Astrocyte (in vitro differentiated cells and primary cell): ENCODE measurements around the gene PYHIN1. TPM values are rescaled to one million over a fixed set of nuclear protein-coding genes. Genes with fewer than 3 reads are reported as not detected.
A peak's percentile ranks its signal among the peaks of the same experiment; 100 is the strongest.

Experiments used
- DNase-seq: peaks from one replicate; pipeline ENCODE4 v3.0.0-alpha.2; 2010; ENCODE audit warnings: low read depth
- FAIRE-seq: peaks from 2 replicates; lab custom pipeline; 2011; peaks lifted over from hg19 to GRCh38; lab: Jason Lieb, UNC
- H2AFZ ChIP-seq: 2 replicates; pipeline ENCODE4 v1.6.0; 2012; ENCODE audit warnings: low read depth, low read length, inconsistent platforms
- H3K27ac ChIP-seq: 2 replicates; pipeline ENCODE4 v1.5.1; 2011; ENCODE audit warnings: low read depth, low read length, inconsistent platforms
- H3K27me3 ChIP-seq: 2 replicates; pipeline ENCODE4 v1.6.0; 2011; ENCODE audit warnings: low read length, inconsistent platforms; ENCODE audit not compliant: insufficient read depth
- H3K36me3 ChIP-seq: 2 replicates; pipeline ENCODE4 v1.5.1; 2011; ENCODE audit warnings: low read length, inconsistent platforms; ENCODE audit not compliant: insufficient read depth
- H3K4me1 ChIP-seq: 2 replicates; pipeline ENCODE4 v1.5.1; 2011; ENCODE audit warnings: low read length, inconsistent platforms; ENCODE audit not compliant: insufficient read depth
- H3K4me2 ChIP-seq: 2 replicates; pipeline ENCODE4 v1.6.0; 2012; ENCODE audit warnings: low read length, inconsistent platforms
- H3K4me3 ChIP-seq: 2 replicates; pipeline ENCODE4 v1.5.1; 2011; ENCODE audit warnings: low read depth, mild to moderate bottlenecking, low read length, inconsistent platforms; ENCODE audit not compliant: insufficient read depth
- H3K79me2 ChIP-seq: 2 replicates; pipeline ENCODE4 v1.6.0; 2012; ENCODE audit warnings: mild to moderate bottlenecking, low read length, inconsistent platforms; ENCODE audit not compliant: insufficient read depth
- H3K9ac ChIP-seq: 2 replicates; pipeline ENCODE4 v1.6.0; 2012; ENCODE audit warnings: mild to moderate bottlenecking, low read length, inconsistent platforms
- H3K9me3 ChIP-seq: 2 replicates; pipeline ENCODE4 v1.5.1; 2012; ENCODE audit warnings: low read depth, mild to moderate bottlenecking, low read length, inconsistent platforms; ENCODE audit not compliant: insufficient read depth
- H4K20me1 ChIP-seq: 2 replicates; pipeline ENCODE4 v1.6.0; 2012; ENCODE audit warnings: low read length, inconsistent platforms; ENCODE audit not compliant: insufficient read depth
- H3K27ac Mint-ChIP-seq: one replicate; pipeline ENCODE4 v1.8.0; 2021; ENCODE audit warnings: mild to moderate bottlenecking, mixed read lengths; ENCODE audit not compliant: unreplicated experiment
- H3K27me3 Mint-ChIP-seq: one replicate; pipeline ENCODE4 v1.8.0; 2021; ENCODE audit warnings: low read depth, mixed read lengths; ENCODE audit not compliant: unreplicated experiment
- H3K36me3 Mint-ChIP-seq: one replicate; pipeline ENCODE4 v1.8.0; 2021; ENCODE audit warnings: low read depth, mixed read lengths; ENCODE audit not compliant: unreplicated experiment
- H3K4me1 Mint-ChIP-seq: one replicate; pipeline ENCODE4 v1.8.0; 2021; ENCODE audit warnings: low read depth, mixed read lengths; ENCODE audit not compliant: unreplicated experiment
- H3K4me3 Mint-ChIP-seq: one replicate; pipeline ENCODE4 v1.8.0; 2021; ENCODE audit warnings: mild to moderate bottlenecking, moderate library complexity, mixed read lengths; ENCODE audit not compliant: unreplicated experiment
- H3K9me3 Mint-ChIP-seq: one replicate; pipeline ENCODE4 v1.8.0; 2021; ENCODE audit warnings: mild to moderate bottlenecking, mixed read lengths; ENCODE audit not compliant: unreplicated experiment
- EZH2 ChIP-seq: IDR thresholded peaks from 2 replicates; pipeline ENCODE4 v1.6.1; 2012; ENCODE audit warnings: mild to moderate bottlenecking, low read length, inconsistent platforms; ENCODE audit not compliant: insufficient read depth
- total RNA-seq: library from RNA; stranded (reverse); gene quantifications from 2 replicates; pipeline ENCODE4 v1.2.1, GENCODE V29; 2021
- TF ChIP-seq, protein P1 (sequence below): IDR thresholded peaks from 2 replicates; pipeline ENCODE4 v1.5.1; 2011; ENCODE audit warnings: low read depth, mild to moderate bottlenecking, inconsistent platforms, low read length, moderate library complexity; ENCODE audit not compliant: insufficient read depth

Gene PYHIN1
- total RNA-seq, 1 donor from 2014 or later, result not detected

DNA sequence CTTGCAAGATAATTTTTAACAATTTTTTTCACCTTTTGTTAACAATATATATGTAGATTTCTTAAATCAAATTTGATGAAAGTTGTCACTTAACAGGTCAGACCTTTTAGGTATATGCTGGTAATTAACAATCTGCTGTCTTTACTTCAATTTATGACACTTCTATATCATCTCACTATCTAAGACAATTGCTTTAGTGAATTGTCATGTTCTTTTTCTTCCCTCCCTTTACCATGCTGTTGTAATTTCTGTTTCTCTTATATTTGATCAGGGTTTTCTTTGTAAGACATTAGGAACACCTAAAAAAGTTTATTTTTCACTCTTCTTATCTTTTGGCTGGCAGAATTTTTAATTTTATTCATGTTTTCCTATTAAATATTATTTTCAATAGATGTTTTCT lies 80.4 kb downstream of the PYHIN1 start:
- H3K79me2 ChIP-seq, result peaks cover 45% of the 10 kb centered on the region
- no peaks in the 10 kb centered on the region for H3K27me3 ChIP-seq
- Mint-ChIP-seq H3K4me1 (peaks cover 26% of the 10 kb centered on the region), H3K36me3 (peaks cover 22% of the 10 kb centered on the region), H3K27me3 (no peaks in the 10 kb centered on the region), H3K27ac (no peak overlapping the region), H3K9me3 (peaks cover 1% of the 10 kb centered on the region), H3K4me3 (peak overlapping the region; percentile 84)
- H3K36me3 ChIP-seq, result peaks cover 3% of the 10 kb centered on the region
- peak overlapping the region; percentile 85 for H3K4me2 ChIP-seq
- FAIRE-seq (no peak), DNase-seq (no peak)
- H2AFZ ChIP-seq, result no peak overlapping the region
- H4K20me1 ChIP-seq, result no peaks in the 10 kb centered on the region
- no peak overlapping the region for H3K4me3 ChIP-seq
- peak overlapping the region; percentile 48 for H3K9ac ChIP-seq
- no peak overlapping the region for H3K27ac ChIP-seq
- H3K9me3 ChIP-seq, result no peaks in the 10 kb centered on the region
- H3K4me1 ChIP-seq, result peaks cover 22% of the 10 kb centered on the region
- TF ChIP-seq, protein P1, sequence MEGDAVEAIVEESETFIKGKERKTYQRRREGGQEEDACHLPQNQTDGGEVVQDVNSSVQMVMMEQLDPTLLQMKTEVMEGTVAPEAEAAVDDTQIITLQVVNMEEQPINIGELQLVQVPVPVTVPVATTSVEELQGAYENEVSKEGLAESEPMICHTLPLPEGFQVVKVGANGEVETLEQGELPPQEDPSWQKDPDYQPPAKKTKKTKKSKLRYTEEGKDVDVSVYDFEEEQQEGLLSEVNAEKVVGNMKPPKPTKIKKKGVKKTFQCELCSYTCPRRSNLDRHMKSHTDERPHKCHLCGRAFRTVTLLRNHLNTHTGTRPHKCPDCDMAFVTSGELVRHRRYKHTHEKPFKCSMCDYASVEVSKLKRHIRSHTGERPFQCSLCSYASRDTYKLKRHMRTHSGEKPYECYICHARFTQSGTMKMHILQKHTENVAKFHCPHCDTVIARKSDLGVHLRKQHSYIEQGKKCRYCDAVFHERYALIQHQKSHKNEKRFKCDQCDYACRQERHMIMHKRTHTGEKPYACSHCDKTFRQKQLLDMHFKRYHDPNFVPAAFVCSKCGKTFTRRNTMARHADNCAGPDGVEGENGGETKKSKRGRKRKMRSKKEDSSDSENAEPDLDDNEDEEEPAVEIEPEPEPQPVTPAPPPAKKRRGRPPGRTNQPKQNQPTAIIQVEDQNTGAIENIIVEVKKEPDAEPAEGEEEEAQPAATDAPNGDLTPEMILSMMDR, result no peak
- no peak for TF ChIP-seq EZH2

DNA sequence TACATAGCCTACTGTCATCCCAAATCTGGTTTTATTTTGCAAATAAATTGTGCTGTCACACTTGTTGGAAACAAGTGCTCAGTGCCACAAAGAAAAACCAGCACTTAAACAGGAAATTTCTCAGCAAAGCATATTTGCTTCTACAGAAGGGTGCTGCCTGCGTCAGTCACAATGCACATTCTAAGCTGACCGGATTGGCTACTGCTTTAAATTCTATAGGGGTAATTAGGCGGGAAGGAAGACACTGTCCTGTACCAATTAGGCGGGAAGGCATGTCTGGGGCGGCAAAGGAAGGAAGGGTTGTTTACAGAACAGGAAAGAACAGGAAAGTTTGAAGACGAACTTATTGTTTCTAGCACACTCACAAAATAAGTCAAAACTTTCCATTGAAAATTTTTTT lies 81.1 kb downstream of the PYHIN1 start:
- Histone ChIP-seq H3K79me2 (peaks cover 45% of the 10 kb centered on the region), H4K20me1 (no peaks in the 10 kb centered on the region), H3K4me2 (peak overlapping the region; percentile 85), H3K4me3 (peak overlapping the region; percentile 20), H3K36me3 (peaks cover 3% of the 10 kb centered on the region), H3K4me1 (peaks cover 22% of the 10 kb centered on the region), H3K27ac (no peak overlapping the region), H3K27me3 (no peaks in the 10 kb centered on the region), H3K9ac (peak overlapping the region; percentile 44), H2AFZ (no peak overlapping the region), H3K9me3 (no peaks in the 10 kb centered on the region)
- Mint-ChIP-seq H3K36me3 (peaks cover 24% of the 10 kb centered on the region), H3K9me3 (peaks cover 1% of the 10 kb centered on the region), H3K4me1 (peaks cover 26% of the 10 kb centered on the region), H3K27ac (no peak overlapping the region), H3K27me3 (no peaks in the 10 kb centered on the region), H3K4me3 (peak overlapping the region; percentile 84)
- TF ChIP-seq, protein P1, result no peak
- TF ChIP-seq EZH2, result no peak
- no peak for FAIRE-seq
- DNase-seq, result peak; percentile 22

DNA sequence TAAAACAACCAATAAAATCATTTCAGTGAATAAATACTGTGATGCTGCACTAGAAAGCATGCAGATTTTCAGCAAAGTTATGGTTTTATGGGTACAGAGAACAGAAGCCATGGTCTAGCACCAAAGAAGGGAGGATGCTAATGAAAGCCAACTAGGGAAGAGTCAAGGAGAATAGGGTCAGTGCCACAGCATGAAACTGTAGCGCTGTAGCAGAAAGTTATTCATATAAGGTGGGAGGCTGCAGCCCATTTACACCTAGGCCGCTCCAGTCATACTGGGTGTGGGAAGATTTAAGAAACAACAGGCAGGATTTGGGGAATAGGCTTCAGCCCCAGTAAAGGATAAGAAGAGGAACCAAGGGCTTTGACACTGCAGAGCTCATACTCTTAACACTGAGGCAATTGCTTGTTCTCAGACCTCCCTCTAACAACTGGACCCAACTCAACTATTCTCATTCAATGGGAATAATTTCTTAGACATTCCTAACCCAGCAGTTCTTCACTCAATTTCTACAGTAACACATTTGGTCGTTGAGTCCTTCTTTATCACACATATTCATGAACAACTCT lies 82.7 kb downstream of the PYHIN1 start:
- Histone ChIP-seq H3K27ac (no peak overlapping the region), H3K9me3 (no peaks in the 10 kb centered on the region), H3K27me3 (no peaks in the 10 kb centered on the region), H3K79me2 (peaks cover 45% of the 10 kb centered on the region), H3K4me1 (peaks cover 16% of the 10 kb centered on the region), H3K4me3 (no peak overlapping the region), H3K9ac (no peak overlapping the region), H3K4me2 (no peak overlapping the region), H3K36me3 (peaks cover 12% of the 10 kb centered on the region), H2AFZ (no peak overlapping the region), H4K20me1 (no peaks in the 10 kb centered on the region)
- Mint-ChIP-seq H3K27me3 (no peaks in the 10 kb centered on the region), H3K4me1 (peaks cover 24% of the 10 kb centered on the region), H3K27ac (no peak overlapping the region), H3K9me3 (peaks cover 1% of the 10 kb centered on the region), H3K36me3 (peaks cover 32% of the 10 kb centered on the region), H3K4me3 (no peak overlapping the region)
- no peak for FAIRE-seq
- no peak for DNase-seq
- TF ChIP-seq EZH2, result no peak
- TF ChIP-seq, protein P1, result no peak
